SK-N-SH (cell line): ENCODE data around the gene ANKFN1.

ENCODE experiments used
- CTCF ChIP-seq: fragments of 200-600 bp; sonication (generic); IDR thresholded peaks from 2 replicates; pipeline ENCODE4 v1.6.1; 2017; ENCODE audit warnings: antibody characterized with exemption, mild to moderate bottlenecking, moderate library complexity
- EP300 ChIP-seq, 2 experiments: IDR thresholded peaks; 2 replicates each; pipeline versions ENCODE4 v1.4.0 to v1.6.1; 2012; ENCODE audit warnings: borderline replicate concordance in 1 of 2, low read depth in 1 of 2, low read length in 1 of 2
- EZH2phosphoT487 ChIP-seq: fragments of 200-600 bp; sonication (generic); IDR thresholded peaks from 2 replicates; pipeline ENCODE4 v1.6.1; 2017; ENCODE audit warnings: low read depth, mixed run types, mild to moderate bottlenecking, antibody characterized with exemption, moderate library complexity, borderline replicate concordance
- NFIC ChIP-seq: IDR thresholded peaks from 2 replicates; pipeline ENCODE4 v1.4.0; 2012; ENCODE audit warnings: borderline replicate concordance
- RAD21 ChIP-seq: IDR thresholded peaks from 2 replicates; pipeline ENCODE4 v1.6.1; 2012; ENCODE audit warnings: mild to moderate bottlenecking, low read length
- REST ChIP-seq: IDR thresholded peaks from 2 replicates; pipeline ENCODE4 v1.6.1; 2012; ENCODE audit warnings: mild to moderate bottlenecking, low read depth, low read length, moderate library complexity
- RFX5 ChIP-seq: IDR thresholded peaks from 2 replicates; pipeline ENCODE4 v1.6.1; 2012; ENCODE audit warnings: mild to moderate bottlenecking, improper control_type of control experiment, low read length
- SIN3A ChIP-seq: IDR thresholded peaks from 2 replicates; pipeline ENCODE4 v1.6.1; 2012; ENCODE audit warnings: low read depth, mild to moderate bottlenecking, low read length, moderate library complexity, borderline replicate concordance
- SMC3 ChIP-seq: IDR thresholded peaks from 2 replicates; pipeline ENCODE4 v1.6.1; 2012; ENCODE audit warnings: low read depth, low read length, improper control_type of control experiment
- TAF1 ChIP-seq: IDR thresholded peaks from 2 replicates; pipeline ENCODE4 v1.6.1; 2012; ENCODE audit warnings: low read depth, mild to moderate bottlenecking, low read length, moderate library complexity, borderline replicate concordance
- TCF12 ChIP-seq: IDR thresholded peaks from 2 replicates; pipeline ENCODE4 v1.4.0; 2012
- TEAD4 ChIP-seq: IDR thresholded peaks from 2 replicates; pipeline ENCODE4 v1.4.0; 2012; ENCODE audit warnings: mild to moderate bottlenecking, borderline replicate concordance; ENCODE audit not compliant: insufficient read depth
- USF2 ChIP-seq: fragments of 150-350 bp; IDR thresholded peaks from 2 replicates; pipeline ENCODE4 v1.6.1; 2017; ENCODE audit warnings: antibody characterized with exemption, low read length, low read depth, borderline replicate concordance

- no peak for TF ChIP-seq EP300 (IDR thresholded peaks at IDR 0.05; ENCODE audit: borderline replicate concordance in 1 of 2, low read depth in 1 of 2, low read length in 1 of 2)
- TF ChIP-seq REST: no peak
- TF ChIP-seq CTCF: no peak
- TF ChIP-seq SMC3: no peak
- no peak for TF ChIP-seq TEAD4
- TF ChIP-seq EZH2phosphoT487: no peak
- no peak for TF ChIP-seq TAF1
- no peak for TF ChIP-seq NFIC
- no peak for TF ChIP-seq RAD21
- TF ChIP-seq TCF12: no peak
- TF ChIP-seq RFX5: no peak
- no peak for TF ChIP-seq SIN3A
- TF ChIP-seq USF2: no peak
Observed at GRCh38 chr17:56441308-56441707, 288.0 kb downstream of the ANKFN1 start.
